ENCODE data around the gene SPATS1. TPM values are rescaled to one million over a fixed set of nuclear protein-coding genes. Genes with fewer than 3 reads are reported as not detected.

SPATS1 gene
- total and polyA plus RNA-seq, 3 donors from 2014 or later: 10.7 to 51.7 (median 13.1) TPM

DNA sequence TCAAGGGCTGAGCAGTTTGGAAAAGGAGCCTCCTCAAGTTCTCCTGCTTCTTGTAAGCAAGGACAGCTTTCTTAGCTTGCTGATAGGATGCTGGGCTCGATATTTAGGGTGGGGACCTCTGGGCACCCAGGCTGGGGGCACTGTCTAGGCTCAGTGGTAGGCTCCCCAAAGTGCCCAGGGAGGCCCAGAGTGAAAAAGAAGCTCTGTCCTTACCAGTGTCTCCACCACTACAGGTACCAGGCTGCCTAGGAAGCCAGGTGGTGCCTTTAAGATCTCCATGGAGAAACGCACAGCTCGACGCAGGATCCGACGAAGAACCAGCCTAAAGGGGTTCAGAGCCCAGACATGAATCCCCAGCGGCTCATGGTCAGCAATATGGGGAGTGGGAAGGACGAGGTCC is 35.7 kb upstream of the SPATS1 start:
- intact Hi-C loops (cut with DNase I; ENCODE audit: low total_unique reads): no loop called here
- no peaks in the 10 kb centered on the region for H3K27me3 ChIP-seq
- no peaks in the 10 kb centered on the region for H3K36me3 ChIP-seq (ENCODE audit: low read depth, missing control alignments)
- TF ChIP-seq, protein P1, sequence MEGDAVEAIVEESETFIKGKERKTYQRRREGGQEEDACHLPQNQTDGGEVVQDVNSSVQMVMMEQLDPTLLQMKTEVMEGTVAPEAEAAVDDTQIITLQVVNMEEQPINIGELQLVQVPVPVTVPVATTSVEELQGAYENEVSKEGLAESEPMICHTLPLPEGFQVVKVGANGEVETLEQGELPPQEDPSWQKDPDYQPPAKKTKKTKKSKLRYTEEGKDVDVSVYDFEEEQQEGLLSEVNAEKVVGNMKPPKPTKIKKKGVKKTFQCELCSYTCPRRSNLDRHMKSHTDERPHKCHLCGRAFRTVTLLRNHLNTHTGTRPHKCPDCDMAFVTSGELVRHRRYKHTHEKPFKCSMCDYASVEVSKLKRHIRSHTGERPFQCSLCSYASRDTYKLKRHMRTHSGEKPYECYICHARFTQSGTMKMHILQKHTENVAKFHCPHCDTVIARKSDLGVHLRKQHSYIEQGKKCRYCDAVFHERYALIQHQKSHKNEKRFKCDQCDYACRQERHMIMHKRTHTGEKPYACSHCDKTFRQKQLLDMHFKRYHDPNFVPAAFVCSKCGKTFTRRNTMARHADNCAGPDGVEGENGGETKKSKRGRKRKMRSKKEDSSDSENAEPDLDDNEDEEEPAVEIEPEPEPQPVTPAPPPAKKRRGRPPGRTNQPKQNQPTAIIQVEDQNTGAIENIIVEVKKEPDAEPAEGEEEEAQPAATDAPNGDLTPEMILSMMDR (IDR thresholded peaks at IDR 0.05): no peak
- TF ChIP-seq POLR2A (IDR thresholded peaks at IDR 0.05): no peak
- no peak overlapping the region for H3K27ac ChIP-seq
- H3K9me3 ChIP-seq: no peaks in the 10 kb centered on the region
- H3K4me1 ChIP-seq: no peaks in the 10 kb centered on the region
- no peak overlapping the region for H3K4me3 ChIP-seq
- 84 to 92% methylated on average over 7 to 8 of the region's 8 CpGs for WGBS, 2 donors
- DNase-seq: no peak

DNA sequence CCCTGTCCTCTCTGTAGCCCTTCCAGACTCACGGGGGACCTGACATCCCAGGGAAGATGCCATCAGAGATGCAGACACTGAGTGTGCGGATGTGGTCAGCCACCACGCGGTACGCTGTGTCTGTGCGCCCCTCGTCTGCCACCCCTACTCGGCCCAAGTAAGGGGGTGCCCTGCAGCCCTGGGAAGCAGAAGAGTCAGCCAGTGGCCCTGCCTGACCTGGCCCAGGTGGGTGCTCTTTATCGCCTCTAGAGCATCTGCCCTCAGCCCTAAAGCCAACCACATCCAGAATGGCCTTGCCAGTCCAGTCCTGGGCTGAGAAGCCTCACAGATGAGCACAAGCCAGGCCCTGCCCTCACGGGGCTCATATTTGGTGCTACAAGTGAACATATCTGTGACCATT is 35.2 kb upstream of the SPATS1 start:
- no peaks in the 10 kb centered on the region for H3K9me3 ChIP-seq
- no peaks in the 10 kb centered on the region for H3K27me3 ChIP-seq
- no peak for DNase-seq
- intact Hi-C loops (cut with DNase I; ENCODE audit: low total_unique reads): no loop called here
- peaks cover 3% of the 10 kb centered on the region for H3K4me1 ChIP-seq
- no peak overlapping the region for H3K27ac ChIP-seq
- no peak overlapping the region for H3K4me3 ChIP-seq
- H3K36me3 ChIP-seq (ENCODE audit: low read depth, missing control alignments): no peaks in the 10 kb centered on the region
- TF ChIP-seq POLR2A (IDR thresholded peaks at IDR 0.05): no peak
- TF ChIP-seq, protein P1 (IDR thresholded peaks at IDR 0.05): no peak
- WGBS, 2 donors: 90 to 92% methylated on average over 8 to 10 of the region's 10 CpGs

DNA sequence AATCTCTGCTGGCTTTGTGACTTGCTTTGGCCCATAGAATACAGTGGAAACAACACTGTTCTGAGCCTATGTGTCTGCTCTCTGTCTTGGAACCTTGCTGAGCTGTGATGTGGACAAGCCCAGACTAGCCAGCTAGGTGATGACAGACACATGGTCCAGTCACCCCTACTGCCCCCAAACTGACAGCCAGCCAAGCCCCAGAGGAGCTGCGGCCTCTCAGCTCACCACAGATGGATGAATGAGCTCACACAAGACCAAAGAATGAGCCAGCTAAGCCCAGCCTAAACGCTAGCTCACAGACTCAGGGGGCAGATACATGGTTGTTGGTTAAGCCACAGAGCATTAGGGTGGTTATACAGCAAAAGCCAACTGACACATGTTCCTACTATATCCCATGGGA is 33.4 kb upstream of the SPATS1 start:
- Histone ChIP-seq H3K4me3 (no peak overlapping the region), H3K36me3 (ENCODE audit: low read depth, missing control alignments) (no peaks in the 10 kb centered on the region), H3K9me3 (no peaks in the 10 kb centered on the region), H3K4me1 (peaks cover 7% of the 10 kb centered on the region), H3K27ac (no peak overlapping the region), H3K27me3 (no peaks in the 10 kb centered on the region)
- no peak for DNase-seq
- intact Hi-C loops (cut with DNase I; ENCODE audit: low total_unique reads): no loop called here
- TF ChIP-seq, protein P1 (IDR thresholded peaks at IDR 0.05): no peak
- no peak for TF ChIP-seq POLR2A (IDR thresholded peaks at IDR 0.05)
- WGBS, 2 donors: 94 to 95% methylated on average over 2 of the region's 2 CpGs

DNA sequence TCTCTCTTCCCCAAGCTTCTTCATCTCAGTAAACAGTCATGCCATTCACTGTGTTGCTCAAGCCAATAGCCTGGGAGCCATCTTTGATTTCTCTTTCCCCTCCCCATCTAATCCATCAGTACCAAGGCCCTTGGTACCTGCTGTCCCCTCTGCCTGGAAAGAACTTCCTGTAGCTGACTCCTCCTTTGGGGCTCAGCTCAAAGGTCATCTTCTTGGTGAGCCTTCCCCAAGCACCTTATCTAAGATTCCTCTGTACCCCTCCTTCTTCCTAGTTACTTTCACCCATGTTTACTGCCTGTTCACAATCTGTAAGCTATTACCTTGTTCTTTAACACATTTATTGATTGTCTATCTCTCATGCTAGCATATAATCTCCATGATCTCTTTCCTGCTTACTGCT is 32.8 kb upstream of the SPATS1 start:
- no peaks in the 10 kb centered on the region for H3K27me3 ChIP-seq
- intact Hi-C loops (cut with DNase I; ENCODE audit: low total_unique reads): no loop called here
- H3K9me3 ChIP-seq: no peaks in the 10 kb centered on the region
- H3K27ac ChIP-seq: no peak overlapping the region
- no peaks in the 10 kb centered on the region for H3K36me3 ChIP-seq (ENCODE audit: low read depth, missing control alignments)
- no peak for DNase-seq
- peaks cover 7% of the 10 kb centered on the region for H3K4me1 ChIP-seq
- H3K4me3 ChIP-seq: no peak overlapping the region
- TF ChIP-seq POLR2A (IDR thresholded peaks at IDR 0.05): no peak
- TF ChIP-seq, protein P1 (IDR thresholded peaks at IDR 0.05): no peak

DNA sequence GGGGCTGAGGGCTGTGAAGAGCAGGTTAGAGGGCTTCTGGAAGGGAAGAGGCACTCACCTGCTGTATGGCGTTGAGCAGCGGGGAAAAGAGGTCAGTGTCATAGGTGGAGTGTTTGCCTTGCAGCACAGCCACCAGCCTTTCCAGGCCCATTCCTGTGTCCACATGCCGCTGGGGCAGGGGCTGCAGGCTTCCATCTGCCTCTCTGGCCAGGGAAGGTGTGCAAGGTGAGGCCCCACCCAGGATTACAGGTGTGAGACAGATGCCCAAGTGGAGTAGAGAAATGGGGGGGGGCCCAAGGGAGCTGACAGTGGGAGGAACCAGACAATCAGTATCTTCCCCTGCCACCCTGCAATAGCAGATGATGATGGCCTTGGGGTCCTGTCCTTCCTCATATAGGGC is 32.2 kb upstream of the SPATS1 start:
- Histone ChIP-seq H3K27ac (no peak overlapping the region), H3K36me3 (ENCODE audit: low read depth, missing control alignments) (no peaks in the 10 kb centered on the region), H3K4me1 (peaks cover 7% of the 10 kb centered on the region), H3K4me3 (no peak overlapping the region), H3K9me3 (no peaks in the 10 kb centered on the region), H3K27me3 (no peaks in the 10 kb centered on the region)
- 89 to 98% methylated on average over 3 of the region's 3 CpGs for WGBS, 2 donors
- TF ChIP-seq POLR2A (IDR thresholded peaks at IDR 0.05): no peak
- TF ChIP-seq, protein P1 (IDR thresholded peaks at IDR 0.05): no peak
- no peak for DNase-seq
- intact Hi-C loops (cut with DNase I; ENCODE audit: low total_unique reads): no loop called here
